ENCODE data around the gene STMP1.

Gene STMP1

DNA sequence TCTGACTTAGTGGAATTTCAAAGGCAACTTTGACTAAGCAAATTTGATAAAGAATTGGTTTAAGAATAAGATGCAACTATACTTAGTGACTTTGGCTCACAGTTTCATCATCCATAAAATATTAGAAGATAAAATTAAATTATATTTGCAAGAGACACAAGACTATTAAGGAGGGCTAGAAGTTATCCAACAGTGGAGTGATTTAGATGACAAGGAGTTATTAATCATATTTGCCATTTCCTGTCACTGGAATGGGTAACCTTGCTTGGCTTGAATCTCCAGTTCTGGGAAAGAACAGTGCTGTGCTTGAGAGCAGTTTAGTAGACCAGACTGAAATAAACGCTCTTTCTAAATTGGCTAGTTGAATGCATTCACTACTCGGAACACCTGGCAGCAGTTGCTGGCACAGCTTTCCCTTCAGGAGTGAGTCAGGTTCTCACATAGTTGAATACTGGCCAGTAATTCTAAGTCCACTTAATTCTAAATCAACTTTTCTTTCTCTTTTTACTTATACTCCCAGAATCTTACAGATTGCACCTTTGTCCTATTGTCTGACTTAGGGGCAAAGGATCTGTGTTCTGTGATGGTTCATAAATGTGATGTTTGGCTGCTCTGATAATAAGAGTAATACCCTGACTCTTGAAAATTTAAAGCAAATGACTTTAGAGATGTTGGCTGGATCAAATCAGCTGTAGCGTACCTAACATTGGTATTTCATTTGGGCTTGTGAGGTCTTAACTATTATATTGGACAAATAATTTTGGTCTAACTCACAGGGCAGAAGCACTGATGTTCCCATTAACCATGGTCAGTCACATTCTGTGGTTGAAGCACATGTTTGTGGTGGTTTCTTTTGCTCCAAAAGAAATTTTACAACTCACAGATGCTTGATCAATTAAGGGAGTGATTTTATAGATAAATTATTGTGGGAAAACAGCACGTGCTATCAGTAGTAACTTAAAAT is 16.6 kb downstream of the STMP1 start:
- Histone ChIP-seq H3K9me3 (ENCODE audit: insufficient read depth, low read length, severe bottlenecking) (no peaks in the 10 kb centered on the region), H2AFZ (ENCODE audit: low read depth, low read length) (no peak overlapping the region), H3K4me2 (ENCODE audit: insufficient read depth, low read length) (no peak overlapping the region), H3K79me2 (ENCODE audit: insufficient read depth, low read length) (peaks cover 16% of the 10 kb centered on the region), H3K36me3 (ENCODE audit: insufficient read depth, low read length) (peaks cover 39% of the 10 kb centered on the region), H3K4me3 (ENCODE audit: low read depth in 1 of 2, low read length in 2 of 2) (no peak overlapping the region), H4K20me1 (ENCODE audit: insufficient read depth, low read length) (peaks cover 4% of the 10 kb centered on the region; the same call in 1 of the 2 replicates), H3K9ac (ENCODE audit: low read depth, low read length) (no peak overlapping the region), H3K27me3 (ENCODE audit: insufficient read depth, low read length, poor library complexity) (no peaks in the 10 kb centered on the region), H3K4me1 (ENCODE audit: insufficient read depth, low read length) (no peaks in the 10 kb centered on the region), H3K27ac (ENCODE audit: low read length) (no peak overlapping the region)
- ATAC-seq (ENCODE audit: insufficient read depth, low read depth): no peak
- TF ChIP-seq, protein P1, sequence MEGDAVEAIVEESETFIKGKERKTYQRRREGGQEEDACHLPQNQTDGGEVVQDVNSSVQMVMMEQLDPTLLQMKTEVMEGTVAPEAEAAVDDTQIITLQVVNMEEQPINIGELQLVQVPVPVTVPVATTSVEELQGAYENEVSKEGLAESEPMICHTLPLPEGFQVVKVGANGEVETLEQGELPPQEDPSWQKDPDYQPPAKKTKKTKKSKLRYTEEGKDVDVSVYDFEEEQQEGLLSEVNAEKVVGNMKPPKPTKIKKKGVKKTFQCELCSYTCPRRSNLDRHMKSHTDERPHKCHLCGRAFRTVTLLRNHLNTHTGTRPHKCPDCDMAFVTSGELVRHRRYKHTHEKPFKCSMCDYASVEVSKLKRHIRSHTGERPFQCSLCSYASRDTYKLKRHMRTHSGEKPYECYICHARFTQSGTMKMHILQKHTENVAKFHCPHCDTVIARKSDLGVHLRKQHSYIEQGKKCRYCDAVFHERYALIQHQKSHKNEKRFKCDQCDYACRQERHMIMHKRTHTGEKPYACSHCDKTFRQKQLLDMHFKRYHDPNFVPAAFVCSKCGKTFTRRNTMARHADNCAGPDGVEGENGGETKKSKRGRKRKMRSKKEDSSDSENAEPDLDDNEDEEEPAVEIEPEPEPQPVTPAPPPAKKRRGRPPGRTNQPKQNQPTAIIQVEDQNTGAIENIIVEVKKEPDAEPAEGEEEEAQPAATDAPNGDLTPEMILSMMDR (IDR thresholded peaks at IDR 0.05; ENCODE audit: borderline replicate concordance, extremely low read depth, low read length, poor library complexity, severe bottlenecking): no peak
- no peak for TF ChIP-seq EZH2 (IDR thresholded peaks at IDR 0.05; ENCODE audit: borderline replicate concordance, low read depth, low read length, severe bottlenecking)
- no peak for DNase-seq

DNA sequence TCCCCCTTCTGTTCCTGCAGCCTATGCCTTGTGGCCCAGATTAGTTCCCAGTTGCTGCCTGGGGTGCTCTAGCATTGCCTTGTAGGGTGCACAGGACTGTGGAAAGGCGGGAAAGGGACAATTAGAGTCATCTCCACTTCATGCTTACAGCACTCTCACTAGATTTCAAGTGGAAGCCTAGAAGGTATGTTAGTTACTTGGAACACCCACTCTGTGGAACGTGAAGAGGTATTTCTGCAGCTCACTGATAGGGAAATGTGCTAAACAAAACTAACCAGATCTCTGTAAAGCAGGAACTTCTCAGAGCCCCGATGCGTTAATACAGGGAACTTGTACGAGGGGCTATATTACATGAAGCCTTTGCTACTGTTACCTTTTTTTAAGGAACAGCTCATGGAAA is 19.4 kb downstream of the STMP1 start:
- Histone ChIP-seq H4K20me1 (ENCODE audit: insufficient read depth, low read length) (peaks cover 4% of the 10 kb centered on the region; the same call in 1 of the 2 replicates), H3K9me3 (ENCODE audit: insufficient read depth, low read length, severe bottlenecking) (no peaks in the 10 kb centered on the region), H3K79me2 (ENCODE audit: insufficient read depth, low read length) (peaks cover 9% of the 10 kb centered on the region; the same call in 1 of the 2 replicates), H3K27ac (ENCODE audit: low read length) (no peak overlapping the region), H3K4me1 (ENCODE audit: insufficient read depth, low read length) (no peaks in the 10 kb centered on the region), H3K4me3 (ENCODE audit: low read depth in 1 of 2, low read length in 2 of 2) (no peak overlapping the region), H3K27me3 (ENCODE audit: insufficient read depth, low read length, poor library complexity) (no peaks in the 10 kb centered on the region), H3K9ac (ENCODE audit: low read depth, low read length) (no peak overlapping the region), H3K4me2 (ENCODE audit: insufficient read depth, low read length) (no peak overlapping the region), H2AFZ (ENCODE audit: low read depth, low read length) (no peak overlapping the region), H3K36me3 (ENCODE audit: insufficient read depth, low read length) (peaks cover 18% of the 10 kb centered on the region)
- no peak for DNase-seq
- no peak for ATAC-seq (ENCODE audit: insufficient read depth, low read depth)
- TF ChIP-seq, protein P1 (IDR thresholded peaks at IDR 0.05; ENCODE audit: borderline replicate concordance, extremely low read depth, low read length, poor library complexity, severe bottlenecking): no peak

DNA sequence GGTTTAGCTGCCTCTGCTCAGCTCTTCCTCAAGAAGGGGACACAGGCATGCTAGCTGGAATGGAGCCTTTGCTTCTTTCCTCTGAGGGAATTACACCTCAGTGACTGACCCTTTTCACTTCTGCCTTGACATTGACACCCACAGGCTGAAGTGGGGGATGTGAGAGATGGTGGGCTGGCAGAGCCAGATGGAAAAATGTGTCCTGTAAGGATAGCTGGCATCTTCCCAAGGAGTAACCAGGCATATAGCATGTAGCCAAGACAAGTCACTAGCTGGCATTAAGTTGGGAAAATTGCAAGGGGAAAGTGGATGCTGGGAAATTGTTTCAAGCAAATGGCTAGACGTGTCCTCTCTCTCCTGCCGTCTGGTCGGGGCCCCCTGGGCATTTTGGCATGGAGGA is 19.9 kb downstream of the STMP1 start:
- no peaks in the 10 kb centered on the region for H3K4me1 ChIP-seq (ENCODE audit: insufficient read depth, low read length)

More for the DNA sequence above, 19.9 kb downstream of the STMP1 start:
- no peak overlapping the region for H3K4me3 ChIP-seq (ENCODE audit: low read depth in 1 of 2, low read length in 2 of 2)
- H3K9me3 ChIP-seq (ENCODE audit: insufficient read depth, low read length, severe bottlenecking): no peaks in the 10 kb centered on the region
- no peak overlapping the region for H3K27ac ChIP-seq (ENCODE audit: low read length)
- ATAC-seq (ENCODE audit: insufficient read depth, low read depth) (no peak), DNase-seq (no peak)
- H3K79me2 ChIP-seq (ENCODE audit: insufficient read depth, low read length): peaks cover 6% of the 10 kb centered on the region; the same call in 1 of the 2 replicates
- H3K4me2 ChIP-seq (ENCODE audit: insufficient read depth, low read length): no peak overlapping the region
- no peak overlapping the region for H3K9ac ChIP-seq (ENCODE audit: low read depth, low read length)
- H3K36me3 ChIP-seq (ENCODE audit: insufficient read depth, low read length): peaks cover 16% of the 10 kb centered on the region
- no peaks in the 10 kb centered on the region for H3K27me3 ChIP-seq (ENCODE audit: insufficient read depth, low read length, poor library complexity)
- peaks cover 4% of the 10 kb centered on the region; the same call in 1 of the 2 replicates for H4K20me1 ChIP-seq (ENCODE audit: insufficient read depth, low read length)
- no peak overlapping the region for H2AFZ ChIP-seq (ENCODE audit: low read depth, low read length)
- no peak for TF ChIP-seq EZH2 (IDR thresholded peaks at IDR 0.05; ENCODE audit: borderline replicate concordance, low read depth, low read length, severe bottlenecking)
- TF ChIP-seq, protein P1 (IDR thresholded peaks at IDR 0.05; ENCODE audit: borderline replicate concordance, extremely low read depth, low read length, poor library complexity, severe bottlenecking): no peak

All from DND-41 (cell line).